ENCODE data around the gene XXYLT1. TPM values are rescaled to one million over a fixed set of nuclear protein-coding genes. Genes with fewer than 3 reads are reported as not detected.

The XXYLT1 gene
- total and polyA plus RNA-seq, 2 of the 4 experiments (the other 2 are of a cell fraction) = 14.7 to 18.1 TPM

GRCh38 chr3:195126056-195126605, 144.8 kb downstream of the XXYLT1 start:
- intact Hi-C loops (cut with micrococcal nuclease) = no loop called here
- no peak overlapping the region for H3K27ac ChIP-seq (ENCODE audit: insufficient read depth, low read length)
- H3K18ac ChIP-seq (ENCODE audit: low read depth, low read length) = no peak overlapping the region
- no peak overlapping the region for H3K4ac ChIP-seq (ENCODE audit: low read depth, low read length)
- no peak overlapping the region for H2BK5ac ChIP-seq (ENCODE audit: low read depth, low read length, poor library complexity, severe bottlenecking)
- no peaks in the 10 kb centered on the region for H4K20me1 ChIP-seq (ENCODE audit: insufficient read depth, low read length)
- H2AFZ ChIP-seq (replicated peaks; ENCODE audit: low read length, poor library complexity) = no peak overlapping the region
- DNase-seq (no peak), ATAC-seq (ENCODE audit: low read depth) (no peak)
- in situ Hi-C loops (cut with MboI; ENCODE audit: low sequenced_read_pairs) = no loop called here
- H4K8ac ChIP-seq (ENCODE audit: low read depth in 2 of 2, low read length in 2 of 2) = no peak overlapping the region
- no peak overlapping the region for H2AK5ac ChIP-seq (ENCODE audit: low read depth, low read length)
- WGBS, 2 experiments (ENCODE audit: extremely low coverage in 2 of 2, insufficient read length in 1 of 2) = 80% methylated on average over 1 of the region's 14 CpGs; no CpG with 5 or more reads in 1 of the 2 experiments
- no peak overlapping the region for H2BK20ac ChIP-seq (ENCODE audit: low read depth, low read length)
- no peak overlapping the region for H3K56ac ChIP-seq (ENCODE audit: extremely low read depth, insufficient read depth, low read length)
- H2BK15ac ChIP-seq (ENCODE audit: low read depth, low read length) = no peak overlapping the region
- ChIA-PET CTCF (no interaction called here), POLR2A (ENCODE audit: unreplicated experiment) (no interaction called here)
- H2AK9ac ChIP-seq (replicated peaks; ENCODE audit: low read depth, low read length, poor library complexity) = no peak overlapping the region
- H3K9me1 ChIP-seq (ENCODE audit: insufficient read depth, low read length) = peaks cover 6% of the 10 kb centered on the region
- H3K4me2 ChIP-seq (ENCODE audit: low read depth, low read length) = no peak overlapping the region
- no peak overlapping the region for H3K14ac ChIP-seq (replicated peaks; ENCODE audit: low read depth, low read length)
- no TSS peak for BruUV-seq (replicated peaks)
- H4K5ac ChIP-seq (ENCODE audit: low read depth, low read length) = no peak overlapping the region
- no peak overlapping the region for H3K4me3 ChIP-seq (ENCODE audit: insufficient read depth, low read depth, low read length)
- H3K9me3 ChIP-seq (ENCODE audit: control insufficient read depth, insufficient read depth, low read length) = no peaks in the 10 kb centered on the region
- H3K23ac ChIP-seq (ENCODE audit: low read depth, low read length) = no peak overlapping the region
- dilution Hi-C loops (cut with HindIII; ENCODE audit: low sequenced_read_pairs, unreplicated experiment) = no loop called here
- peaks cover 6 to 27% of the 10 kb centered on the region in 2 experiments; a peak in 3 of 4 replicates for H3K79me1 ChIP-seq (ENCODE audit: low read depth in 1 of 2, low read length in 2 of 2)
- no peak overlapping the region for H4K91ac ChIP-seq (ENCODE audit: insufficient read depth, low read depth, low read length)
- 0 out of 2 replicates have a peak, but pooled peaks cover 3% of the 10 kb centered on the region for H3K4me1 ChIP-seq (ENCODE audit: control insufficient read depth, insufficient read depth, low read length)
- no peak overlapping the region for H3K9ac ChIP-seq (ENCODE audit: low read depth, low read length)
- H2BK120ac ChIP-seq (ENCODE audit: low read depth, low read length) = no peak overlapping the region
- no peaks in the 10 kb centered on the region for H3K36me3 ChIP-seq (ENCODE audit: control insufficient read depth, insufficient read depth, low read length)
- no peaks in the 10 kb centered on the region for H3K27me3 ChIP-seq (ENCODE audit: control insufficient read depth, insufficient read depth, low read length)
- TF ChIP-seq RFX5 (IDR thresholded peaks at IDR 0.05; ENCODE audit: low read depth, low read length) (no peak), SMC3 (IDR thresholded peaks at IDR 0.05; ENCODE audit: low read depth, low read length) (no peak), BHLHE40 (IDR thresholded peaks at IDR 0.05; ENCODE audit: low read depth, low read length) (no peak), NFE2L2 (IDR thresholded peaks at IDR 0.05; ENCODE audit: low read depth, low read length) (no peak), MAZ (IDR thresholded peaks at IDR 0.05; ENCODE audit: borderline replicate concordance, low read depth, low read length) (no peak), CTCF (conservative IDR thresholded peaks at IDR 0.05; ENCODE audit: low read depth, low read length) (no peak), POLR2A (IDR thresholded peaks at IDR 0.05; ENCODE audit: low read depth, low read length) (no peak), RCOR1 (IDR thresholded peaks at IDR 0.05; ENCODE audit: insufficient replicate concordance, low read length) (no peak), RAD21 (IDR thresholded peaks at IDR 0.05; ENCODE audit: low read length) (no peak)

Measured in IMR-90 (cell line).